NCI-H2107 (cell line): ENCODE results near the gene ZBP1.

ENCODE experiments used
- DNase-seq: peaks from one replicate; lab custom pipeline; 2025; lab: John Stamatoyannopoulos, UW

Gene ZBP1

GRCh38 chr20:57584768-57585461 lies 35.3 kb downstream of the ZBP1 start:
- DNase-seq: no peak

- DNase-seq: no peak
These were observed 36.7 kb downstream of the ZBP1 start for GRCh38 chr20:57583289-57584257.

GRCh38 chr20:57582432-57583288 lies 37.6 kb downstream of the ZBP1 start:
- DNase-seq: no peak

DNA sequence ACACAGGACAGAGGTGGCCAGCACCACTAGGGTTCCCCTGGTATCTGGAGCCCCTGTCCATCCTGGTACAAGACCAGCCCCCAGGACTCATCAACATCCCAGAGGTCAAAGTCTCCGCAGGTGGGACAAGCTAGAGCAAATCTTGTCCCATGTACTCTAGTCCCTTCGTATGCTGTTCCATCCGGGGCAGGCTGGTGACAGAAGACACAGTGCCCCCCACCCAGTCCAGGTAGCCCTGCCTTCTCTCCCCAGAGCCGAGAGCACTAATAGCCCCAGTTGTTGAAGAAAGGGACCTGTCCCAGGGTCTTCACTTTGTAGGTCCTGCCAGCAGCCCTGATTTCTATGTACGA lies 38.2 kb downstream of the ZBP1 start:
- no peak for DNase-seq

- no peak for DNase-seq
These were observed 38.8 kb downstream of the ZBP1 start for GRCh38 chr20:57581202-57582028.

- no peak for DNase-seq
These were observed 39.6 kb downstream of the ZBP1 start for GRCh38 chr20:57580478-57581201.

DNA sequence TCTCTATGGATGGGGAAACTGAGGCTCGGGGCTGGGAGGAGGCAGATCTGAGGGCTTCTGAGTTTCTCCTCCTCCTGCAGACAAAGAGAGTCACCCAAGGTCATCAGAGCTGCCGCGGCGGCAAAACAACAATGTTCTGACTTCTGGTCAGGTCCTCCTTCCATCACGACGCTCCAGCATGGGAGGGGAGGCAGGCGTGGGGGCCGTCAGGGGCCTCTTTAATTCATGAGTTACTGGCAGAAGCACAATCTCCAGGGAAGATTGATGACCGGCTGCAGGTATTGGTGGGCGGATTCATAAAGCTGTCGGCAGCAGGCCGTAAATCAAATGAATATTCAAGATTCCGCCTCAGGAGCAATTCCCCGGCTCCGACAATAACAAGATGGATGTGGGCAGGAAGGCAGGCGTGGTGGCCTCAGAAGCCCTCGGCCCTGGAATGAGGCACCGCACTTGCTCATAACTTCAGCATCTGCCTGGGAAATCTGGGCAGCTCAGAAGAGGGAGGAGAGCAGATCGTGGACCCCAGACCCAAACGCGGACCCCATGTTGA lies 40.3 kb downstream of the ZBP1 start:
- no peak for DNase-seq

- no peak for DNase-seq
These were observed 40.8 kb downstream of the ZBP1 start for GRCh38 chr20:57579331-57579897.

GRCh38 chr20:57578476-57579165 lies 41.6 kb downstream of the ZBP1 start:
- DNase-seq: no peak

DNA sequence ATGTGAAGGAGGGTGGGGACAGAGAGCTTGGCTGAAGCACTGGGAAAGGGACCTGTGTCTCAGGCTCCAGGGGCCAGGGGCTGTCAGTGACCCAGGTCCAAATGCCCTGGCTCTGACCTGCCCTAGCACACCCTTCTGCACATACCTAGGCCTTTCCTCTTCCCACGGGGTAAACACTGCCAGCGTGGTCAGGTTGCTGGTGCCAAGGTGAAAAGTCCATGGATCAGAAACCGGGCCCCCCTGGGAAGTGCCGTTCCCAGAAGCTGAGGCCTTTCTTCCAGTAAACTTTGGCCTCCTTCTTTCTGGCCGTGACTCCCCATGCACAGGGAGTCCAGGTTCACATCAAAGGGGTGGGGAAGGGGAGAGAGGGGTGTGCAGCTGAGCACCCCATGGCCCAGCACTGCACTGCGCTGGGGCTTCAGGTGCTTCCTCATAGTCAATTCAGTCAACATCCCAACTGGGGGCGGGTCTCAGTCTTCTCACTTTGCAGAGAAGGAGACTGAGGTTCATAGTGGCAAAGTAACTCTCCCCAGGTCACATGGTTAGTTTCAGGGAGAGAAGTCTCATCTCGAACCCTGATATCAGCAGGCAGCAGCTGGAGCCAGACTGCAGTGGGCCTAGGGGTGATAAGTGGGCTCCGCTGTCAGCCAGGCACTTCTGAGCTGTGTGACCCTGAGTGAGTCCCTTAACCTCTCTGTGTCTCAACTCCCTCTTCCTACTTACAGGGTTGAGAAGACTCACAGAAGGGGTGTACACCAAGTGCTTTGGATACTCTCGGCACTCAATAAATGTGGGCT lies 42.3 kb downstream of the ZBP1 start:
- no peak for DNase-seq

- DNase-seq: no peak
These were observed 43.3 kb downstream of the ZBP1 start for GRCh38 chr20:57576617-57577550.

DNA sequence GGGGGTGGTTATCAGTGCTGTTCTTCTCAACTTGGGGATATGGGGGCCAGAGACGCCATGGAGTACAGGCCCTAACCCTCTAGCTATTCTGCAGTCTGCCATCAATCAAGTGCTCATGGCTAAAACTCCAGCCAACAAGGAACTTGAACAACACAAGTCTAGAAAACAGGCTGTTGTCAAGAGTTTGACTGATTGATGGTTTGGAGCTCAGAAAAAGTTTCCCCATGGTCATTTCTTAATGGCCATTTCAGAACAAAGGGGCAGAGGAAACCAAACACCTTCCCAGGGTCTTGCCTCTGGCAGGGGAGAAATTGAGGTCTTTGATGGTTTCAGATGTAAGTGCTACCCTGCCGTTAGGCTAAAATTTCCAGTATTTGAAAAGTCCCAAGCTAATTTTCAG lies 44.2 kb downstream of the ZBP1 start:
- DNase-seq: no peak

DNA sequence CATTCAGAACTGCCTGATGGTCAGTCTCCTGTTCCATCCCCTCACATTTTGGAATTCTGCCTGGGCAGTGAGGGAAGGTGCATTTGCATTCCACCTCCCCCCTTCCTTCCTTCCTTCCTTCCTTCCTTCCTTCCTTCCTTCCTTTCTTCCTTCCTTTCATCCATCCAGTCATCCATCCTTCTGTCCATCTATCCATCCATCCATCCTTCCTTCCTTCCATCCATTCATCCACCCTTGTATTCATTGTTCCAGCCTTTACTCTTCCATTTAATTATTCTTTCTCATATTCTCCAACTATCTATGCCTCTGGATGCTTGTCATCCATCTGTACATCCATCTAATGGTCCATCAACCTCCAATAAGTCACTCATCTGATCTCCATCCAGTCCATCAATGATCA lies 45.3 kb downstream of the ZBP1 start:
- DNase-seq: no peak

DNA sequence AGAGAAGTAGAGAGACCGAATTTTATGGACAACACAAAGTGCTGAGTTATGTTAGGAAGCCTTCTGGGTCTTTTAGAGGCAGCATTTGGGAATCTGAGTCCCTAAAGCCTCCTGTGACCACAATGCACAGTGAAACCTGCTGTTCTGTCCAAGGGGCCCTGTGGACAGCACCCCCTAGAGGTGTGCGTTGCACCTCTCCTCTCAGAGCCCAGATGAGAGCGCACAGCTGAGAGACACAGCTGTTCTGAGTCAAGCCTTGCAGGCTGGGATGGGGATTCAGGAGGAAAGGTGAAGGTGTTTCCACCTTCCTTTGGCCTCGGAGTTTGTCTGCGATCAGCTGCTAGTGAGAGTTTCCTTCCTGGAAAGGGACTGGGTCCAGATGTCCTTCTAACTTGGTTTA lies 46.3 kb downstream of the ZBP1 start:
- DNase-seq: no peak

GRCh38 chr20:57573242-57573641 lies 47.0 kb downstream of the ZBP1 start:
- no peak for DNase-seq

DNA sequence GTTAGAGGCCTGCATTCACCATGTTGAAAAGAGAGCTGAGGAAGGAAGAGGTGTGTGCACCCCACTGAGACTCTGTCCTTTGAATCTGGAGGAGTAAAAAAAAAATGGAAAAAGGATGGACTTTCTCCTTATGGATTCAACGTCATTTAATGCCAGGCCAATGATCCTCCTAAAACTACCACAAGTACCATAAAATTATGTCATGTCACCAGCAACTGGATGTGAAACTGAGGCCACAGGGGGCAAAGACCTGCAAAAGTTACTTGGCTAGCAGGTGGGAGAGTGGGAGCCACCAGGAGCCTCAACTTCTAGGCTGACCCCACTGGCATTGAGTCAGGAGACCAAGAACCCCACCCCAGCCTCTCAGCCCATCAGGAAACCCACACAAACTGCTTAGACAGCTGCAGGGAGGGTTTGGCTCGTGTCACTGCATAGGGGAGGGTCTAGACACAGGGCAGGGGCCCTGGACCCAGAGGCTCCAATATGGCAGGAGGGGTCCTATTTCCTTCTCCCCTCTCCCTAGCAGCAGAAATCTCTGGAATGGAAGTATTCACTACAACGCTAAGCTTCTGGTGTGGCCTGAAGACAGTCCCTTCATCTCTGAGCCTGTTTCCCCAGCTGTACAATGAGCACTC lies 48.3 kb downstream of the ZBP1 start:
- DNase-seq: no peak

GRCh38 chr20:57570920-57571319 lies 49.3 kb downstream of the ZBP1 start:
- no peak for DNase-seq
